HT1080 (cell line): Measurements from ENCODE around the gene MAPRE3. TPM values are rescaled to one million over a fixed set of nuclear protein-coding genes. Genes with fewer than 3 reads are reported as not detected.
"Not testable (repeated sequence)": the region's sequence is repeated elsewhere in the genome, so short reads cannot be mapped to it uniquely, and the experiment has no call there.

Source experiments
- DNase-seq: peaks from one replicate; pipeline ENCODE4 v3.0.0-alpha.2; 2015; ENCODE audit warnings: low read depth
- polyA plus RNA-seq, 2 experiments: library from polyadenylated mRNA; depleted of rRNA; stranded (reverse); fragments of >200 nt; gene quantifications; 2 replicates each; pipeline ENCODE4 v1.2.3, GENCODE V29; 2015
- total RNA-seq: library from RNA; depleted of rRNA; stranded (reverse); fragments of >200 nt; shearing (Covaris generic); gene quantifications from 2 replicates; pipeline ENCODE4 v1.2.3, GENCODE V29; 2014; rRNA removed

The MAPRE3 gene
- 2.8 and 5.4 TPM in 2 replicates for total RNA-seq
- 22.8 and 25.8 TPM in 2 replicates for polyA plus RNA-seq (2015; cell fraction: cytosol; rRNA removed)
- 37.8 and 47.0 TPM in 2 replicates for polyA plus RNA-seq (2015; cell fraction: nucleus; rRNA removed)

DNA sequence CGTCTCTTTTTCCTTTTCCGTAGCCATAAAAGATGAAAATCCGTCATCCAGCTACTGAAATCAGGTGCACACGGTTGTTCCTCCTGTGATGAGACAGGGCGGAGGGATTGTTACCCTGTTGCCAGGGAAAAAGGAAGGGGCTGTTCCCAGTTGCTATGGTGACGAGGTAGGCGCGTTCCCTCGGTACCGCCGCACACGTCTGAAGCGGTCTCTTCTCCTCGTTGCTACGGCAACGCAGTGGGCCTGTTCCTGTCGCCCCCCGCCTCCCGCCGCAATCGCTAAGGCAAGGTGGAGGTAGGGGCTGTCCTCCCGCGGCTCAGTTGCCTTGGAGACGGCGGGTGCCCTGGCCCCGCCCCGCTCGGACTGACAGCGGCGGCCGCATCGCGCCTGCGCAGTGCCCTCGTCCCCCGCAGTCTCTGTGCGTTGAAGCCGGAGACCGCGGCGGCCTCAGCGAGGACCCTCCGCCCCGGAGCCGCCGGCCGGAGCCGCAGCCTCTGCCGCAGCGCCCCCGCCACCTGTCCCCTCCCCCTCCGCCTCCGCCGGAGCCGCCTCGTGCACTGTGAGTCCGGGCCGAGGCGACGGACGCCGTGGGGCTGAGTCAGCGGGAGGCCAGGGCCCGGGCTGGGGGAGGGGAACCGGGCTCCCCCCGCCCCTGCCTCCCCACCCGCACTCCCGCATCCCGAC lies at the start of gene MAPRE3:
Gene MAPRE3, plus strand, starts transcription at position 394 of the 684 bp plus-strand sequence. CDS start 51,582 bp downstream, outside the sequence.
- DNase-seq = peak; percentile 74

GRCh38 chr2:26921323-26921722 lies 49.1 kb upstream of the MAPRE3 start:
- no peak for DNase-seq

DNA sequence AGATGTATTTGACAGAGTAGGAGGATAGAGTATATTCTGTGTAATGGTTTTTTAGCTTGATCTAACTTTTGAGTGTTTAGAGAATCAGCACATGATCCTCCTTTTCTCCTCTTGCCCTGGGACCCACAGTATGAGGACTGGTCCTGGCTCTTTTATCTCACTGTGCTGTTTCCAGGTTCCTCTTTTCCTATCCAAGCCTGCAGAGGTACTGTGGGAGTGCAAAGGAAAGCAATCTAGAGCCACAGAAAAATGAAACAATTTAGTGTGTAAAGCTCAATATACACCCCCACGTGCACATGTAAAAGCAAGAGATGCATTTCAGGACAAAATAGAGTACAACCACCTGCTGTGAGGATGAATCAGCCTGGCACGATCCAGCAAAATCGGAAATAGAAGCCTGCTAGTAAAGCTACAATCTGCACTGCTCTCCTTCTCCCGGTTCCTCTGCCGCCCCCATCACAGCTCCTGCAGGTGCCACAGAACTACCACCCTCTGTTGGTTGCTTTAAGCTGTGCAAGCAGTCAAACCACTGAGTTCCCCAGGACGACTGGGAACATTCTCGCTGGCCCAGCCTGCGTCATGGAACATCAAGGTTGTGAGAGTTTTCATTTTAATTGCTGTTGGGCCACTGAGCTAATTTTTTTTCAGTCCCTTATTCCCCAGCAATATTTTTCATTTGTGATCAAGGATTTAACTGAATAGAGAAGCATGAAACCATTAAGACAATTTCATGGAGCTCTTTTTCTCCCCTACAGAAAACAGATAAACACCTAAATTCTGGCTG lies 47.8 kb upstream of the MAPRE3 start:
- DNase-seq = peak; percentile 64

GRCh38 chr2:26923189-26923466 lies 47.3 kb upstream of the MAPRE3 start:
- DNase-seq = not testable (repeated sequence)

- no peak for DNase-seq
Measured at GRCh38 chr2:26924731-26925099, 45.7 kb upstream of the MAPRE3 start.

DNA sequence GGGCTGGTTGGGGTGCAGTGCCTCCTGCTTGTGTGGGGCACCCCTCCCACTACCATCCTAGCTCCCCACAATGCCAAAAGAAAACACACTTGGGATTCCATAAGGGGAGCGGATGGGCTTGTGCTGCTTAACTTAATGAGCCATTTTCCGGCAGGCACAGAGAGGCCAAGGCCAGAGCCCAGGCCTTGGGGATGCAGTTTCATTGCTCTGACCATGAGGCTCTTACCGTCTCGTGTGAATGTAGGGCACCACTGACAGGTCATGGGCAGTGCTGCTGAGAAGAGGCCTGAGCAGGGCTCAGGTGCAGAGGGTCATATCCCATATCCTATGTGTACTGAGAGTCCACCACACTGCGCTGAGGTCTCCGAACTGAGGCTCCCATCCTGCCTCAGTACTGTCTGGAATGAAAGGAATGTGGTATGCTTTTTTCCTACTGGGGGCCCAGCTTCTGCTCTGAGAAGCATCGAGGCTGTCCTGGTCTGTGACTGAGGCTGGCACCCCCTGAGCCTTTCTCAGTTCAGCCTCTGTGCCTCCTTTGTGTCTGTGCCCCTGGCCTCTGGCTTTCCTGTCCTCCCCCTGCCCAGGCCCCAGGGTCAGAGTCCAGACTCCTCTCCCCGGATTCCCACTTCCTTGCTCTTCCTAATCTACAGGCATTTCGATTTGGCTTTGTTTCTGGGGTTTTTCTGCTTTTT lies 45.2 kb upstream of the MAPRE3 start:
- DNase-seq = no peak

GRCh38 chr2:26927221-26927620 lies 43.2 kb upstream of the MAPRE3 start:
- no peak for DNase-seq

- no peak for DNase-seq
Measured at GRCh38 chr2:26932974-26933373, 37.5 kb upstream of the MAPRE3 start.

GRCh38 chr2:26933431-26934334 lies 36.8 kb upstream of the MAPRE3 start:
- no peak for DNase-seq

- DNase-seq = no peak
Measured at GRCh38 chr2:26934335-26934724, 36.1 kb upstream of the MAPRE3 start.

GRCh38 chr2:26934985-26935384 lies 35.5 kb upstream of the MAPRE3 start:
- DNase-seq = no peak

DNA sequence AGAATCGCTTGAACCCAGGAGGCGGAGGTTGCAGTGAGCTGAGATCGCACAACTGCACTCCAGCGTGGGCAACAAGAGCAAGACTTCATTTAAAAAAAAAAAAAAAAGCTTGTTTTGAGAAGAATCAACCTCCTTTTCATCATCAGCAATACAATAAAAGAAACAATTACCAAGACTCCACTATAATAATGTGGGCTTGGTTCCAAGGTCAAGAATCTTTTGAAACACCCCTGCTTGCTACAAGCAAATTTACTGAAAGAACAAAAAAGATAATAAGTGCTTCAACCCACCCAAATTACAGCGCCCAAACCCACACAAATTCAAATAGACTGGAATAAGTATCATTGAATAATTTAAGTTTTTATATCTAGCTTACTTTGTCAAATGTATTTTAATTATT lies 33.6 kb upstream of the MAPRE3 start:
- DNase-seq = no peak

- peak; percentile 29 for DNase-seq
Measured at GRCh38 chr2:26938399-26939118, 31.9 kb upstream of the MAPRE3 start.

GRCh38 chr2:26940001-26940400 lies 30.4 kb upstream of the MAPRE3 start:
- no peak for DNase-seq

GRCh38 chr2:26941486-26941885 lies 29.0 kb upstream of the MAPRE3 start:
- peak; percentile 33 for DNase-seq

DNA sequence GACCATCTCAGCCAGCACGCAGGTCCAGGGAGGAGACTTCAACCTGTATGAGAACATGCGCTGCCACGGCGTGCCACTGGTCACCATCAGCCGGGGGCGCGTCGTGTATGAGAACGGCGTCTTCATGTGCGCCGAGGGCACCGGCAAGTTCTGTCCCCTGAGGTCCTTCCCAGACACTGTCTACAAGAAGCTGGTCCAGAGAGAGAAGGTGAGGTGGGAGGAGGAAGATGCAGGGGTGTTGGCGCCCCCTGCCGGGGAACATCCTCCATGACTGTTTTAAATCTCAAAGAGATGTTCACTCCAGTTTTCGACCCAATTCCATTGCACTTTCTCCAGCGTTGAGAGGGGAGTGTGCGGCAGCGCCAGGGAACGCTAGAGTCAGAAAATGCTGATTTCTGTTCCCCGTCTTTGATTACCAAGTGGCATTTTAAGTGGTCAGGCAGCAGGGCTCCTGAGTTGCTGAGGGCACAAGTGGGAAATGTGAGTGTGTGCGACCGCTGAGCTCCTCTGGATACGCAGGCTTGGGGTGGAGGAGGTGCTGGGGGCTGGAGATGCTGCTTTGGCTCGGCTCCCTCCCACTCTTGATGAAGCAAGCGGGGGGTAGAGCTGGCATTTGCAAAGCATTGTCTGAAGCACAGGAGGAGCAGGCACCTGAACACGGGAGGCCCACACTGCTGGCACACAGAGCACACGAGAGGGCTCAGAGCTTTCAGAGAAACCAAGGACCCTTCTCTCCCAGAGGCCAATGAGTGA lies 27.7 kb upstream of the MAPRE3 start:
- DNase-seq = peak; percentile 50

DNA sequence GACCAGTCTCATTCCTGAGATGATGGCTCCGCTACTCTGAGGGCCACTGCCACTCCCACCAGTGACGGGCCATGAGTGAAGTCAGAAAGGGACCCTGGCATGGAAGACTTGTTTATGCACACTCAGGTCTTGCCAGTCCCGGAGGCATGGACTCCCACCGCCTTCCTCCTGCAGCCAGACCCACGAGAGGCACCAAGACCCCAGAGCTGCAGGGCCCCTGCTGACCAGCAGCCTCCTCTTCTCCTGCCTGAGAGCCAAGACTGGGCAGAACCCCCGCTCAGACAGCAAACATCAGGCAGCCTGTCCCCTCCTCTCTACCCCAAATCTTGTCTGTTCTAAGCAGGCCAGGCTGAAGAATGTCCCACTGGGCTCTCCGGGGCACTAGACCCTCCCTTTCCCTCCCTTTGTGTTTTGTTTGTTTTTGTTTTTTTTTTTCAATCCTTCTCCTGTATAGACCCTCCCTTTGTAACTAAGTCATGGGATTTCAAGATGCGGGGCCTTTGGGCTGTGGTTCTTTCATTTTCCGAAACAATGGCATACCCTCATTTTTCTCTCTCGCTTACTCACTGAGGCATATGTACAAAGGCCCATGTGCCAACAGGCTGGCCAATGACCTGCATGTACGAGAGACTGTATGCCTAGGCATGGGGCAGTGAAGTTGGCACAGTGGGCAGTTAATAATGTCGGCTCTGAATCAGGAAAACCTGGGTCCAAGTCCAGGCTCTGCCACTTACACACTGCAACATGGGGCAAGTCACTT lies 24.3 kb upstream of the MAPRE3 start:
- DNase-seq = no peak

GRCh38 chr2:26946841-26947784 lies 23.3 kb upstream of the MAPRE3 start:
- peak; percentile 56 for DNase-seq
